Posterior vena cava (tissue), 2 donors: ENCODE results near the gene MAX. TPM values are rescaled to one million over a fixed set of nuclear protein-coding genes. Genes with fewer than 3 reads are reported as not detected.
A peak's percentile ranks its signal among the peaks of the same experiment; 100 is the strongest.
"Not testable (repeated sequence)": the region's sequence is repeated elsewhere in the genome, so short reads cannot be mapped to it uniquely, and the experiment has no call there.

Experiments used
- DNase-seq: peaks from one replicate; pipeline ENCODE4 v3.0.0-alpha.2; 2020; ENCODE audit warnings: low spot score
- intact Hi-C, 2 donors: fragments of 100-400 bp; cut with DNase I; formaldehyde crosslinking; loops; one replicate each; pipeline versions ENCODE4 v1.14.1 to v1.14.2; 2022 to 2023
- total RNA-seq, 2 donors: library from RNA; stranded (reverse); fragmentation: NEBNext Ultra II Directional; extraction: Animal tissue kit (Norgen Biotek cat#: 25700); gene quantifications; one replicate each; pipeline ENCODE4 v1.2.1, GENCODE V29; 2021
- donor health status: DM: yes; HTN: yes; CAD: no.
- donor health status: DM: yes; HTN: yes; CAD: no.

Gene MAX
- total RNA-seq, 2 donors from 2014 or later, result 88.7 to 105 TPM

DNA sequence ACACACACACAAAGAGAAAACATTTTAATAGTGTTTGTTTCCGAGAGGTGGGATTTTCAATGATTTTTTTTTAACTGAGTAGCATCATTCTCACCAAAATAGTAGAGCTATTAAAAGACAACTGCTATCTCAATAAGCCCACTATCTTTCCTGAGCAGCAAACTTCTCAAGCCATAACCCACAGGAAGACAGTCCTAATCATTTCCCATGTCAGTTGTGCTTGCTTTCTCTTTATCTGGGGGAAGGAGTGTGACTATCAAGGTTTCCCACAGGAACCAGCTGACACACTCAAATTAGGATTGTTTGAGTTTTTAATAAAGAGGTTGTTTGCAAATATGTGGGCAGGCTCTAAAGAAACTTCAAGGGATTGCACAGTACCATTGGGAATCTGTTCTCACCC lies 4.9 kb upstream of the MAX start:
- intact Hi-C loops, result no loop called here

DNA sequence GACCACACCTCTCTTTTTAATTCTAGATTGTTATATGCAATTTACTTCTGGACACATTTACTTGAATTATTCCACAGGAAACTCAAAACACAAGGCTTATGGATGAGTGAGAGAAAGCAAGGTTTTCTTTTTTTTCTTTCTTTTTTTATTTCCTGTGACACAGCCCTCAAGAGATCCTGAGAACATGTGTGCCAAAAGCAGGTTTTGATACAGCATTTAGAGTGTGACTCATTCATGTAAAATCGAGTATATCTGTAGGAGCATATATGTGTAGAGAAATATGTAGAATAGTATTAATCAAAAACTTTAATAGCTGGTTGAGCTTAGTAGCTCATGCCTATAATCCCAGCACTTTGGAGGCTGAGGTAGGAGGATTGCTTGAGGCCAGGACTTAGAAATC lies 4.4 kb upstream of the MAX start:
- no peak for DNase-seq
- intact Hi-C loops, result no loop called here

More for the DNA sequence above, 4.9 kb upstream of the MAX start:
- no peak for DNase-seq

DNA sequence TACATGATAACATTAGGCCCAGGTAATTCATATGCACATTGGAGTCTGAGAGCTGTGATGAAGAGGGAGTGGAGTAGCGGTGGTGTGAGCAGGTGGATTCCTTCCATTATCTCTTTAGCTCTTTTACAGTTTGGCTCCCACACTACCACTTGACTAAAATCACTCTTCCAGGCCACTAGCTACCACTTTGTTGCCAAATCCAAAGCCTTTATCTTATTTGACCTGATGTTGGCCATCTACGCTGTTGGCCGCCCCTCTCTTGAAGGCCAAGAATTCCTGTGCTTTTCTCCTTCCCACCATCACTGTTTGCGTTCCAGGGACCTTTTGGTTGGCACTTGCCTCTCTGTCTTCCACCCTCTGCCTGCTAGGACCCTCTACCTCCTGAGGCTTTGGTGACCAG lies 4.0 kb upstream of the MAX start:
- intact Hi-C loops, result no loop called here
- DNase-seq, result no peak

DNA sequence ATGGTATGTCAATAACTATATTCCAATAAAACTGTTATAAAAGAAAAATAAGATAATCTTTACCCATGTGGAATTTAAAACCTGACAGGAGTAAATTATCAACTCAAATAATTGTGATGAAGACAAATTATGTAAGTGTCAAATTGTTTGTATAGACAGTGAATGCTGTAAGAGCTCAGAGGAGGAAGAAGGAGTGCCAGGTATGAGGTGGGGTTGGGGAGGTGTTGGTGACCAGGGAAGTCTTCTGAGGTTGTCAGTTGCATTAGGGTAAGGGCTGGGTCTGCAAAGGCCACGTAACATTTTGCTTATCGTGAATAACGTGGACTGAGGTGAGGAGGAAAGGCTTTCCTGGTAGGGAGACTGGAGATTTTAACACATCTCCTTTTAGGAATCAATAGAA lies 2.5 kb upstream of the MAX start:
- intact Hi-C loops, result no loop called here
- no peak for DNase-seq

DNA sequence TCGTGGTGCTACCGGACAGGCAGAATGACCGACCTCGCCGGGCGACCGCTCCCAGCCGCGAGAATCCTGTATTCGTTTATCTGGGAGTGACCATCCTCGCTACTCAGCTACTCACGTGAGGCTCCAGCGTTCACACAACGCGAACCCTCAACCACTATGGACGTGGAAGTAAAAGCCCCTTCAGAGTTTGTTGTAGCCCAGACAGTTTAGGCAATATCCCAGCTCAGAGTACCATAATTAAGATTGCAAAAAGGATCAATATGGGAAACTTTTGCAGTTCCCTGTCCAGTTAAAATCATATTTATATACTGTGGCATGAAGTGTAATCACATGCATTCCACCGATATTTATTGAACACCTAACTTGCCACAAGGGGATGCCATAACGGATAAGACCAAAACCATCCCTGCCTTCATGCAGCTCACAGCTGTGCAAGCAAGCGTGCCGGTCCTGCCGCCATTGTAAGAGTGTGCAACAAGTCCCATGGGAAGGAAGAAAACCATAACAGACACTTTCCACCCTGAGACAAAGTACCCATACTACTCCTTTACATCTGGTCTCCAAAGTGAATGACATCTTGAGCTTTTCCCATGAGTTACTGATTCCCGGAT lies 938 bp upstream of the MAX start:
- intact Hi-C loops, result no loop called here
- DNase-seq, result no peak

DNA sequence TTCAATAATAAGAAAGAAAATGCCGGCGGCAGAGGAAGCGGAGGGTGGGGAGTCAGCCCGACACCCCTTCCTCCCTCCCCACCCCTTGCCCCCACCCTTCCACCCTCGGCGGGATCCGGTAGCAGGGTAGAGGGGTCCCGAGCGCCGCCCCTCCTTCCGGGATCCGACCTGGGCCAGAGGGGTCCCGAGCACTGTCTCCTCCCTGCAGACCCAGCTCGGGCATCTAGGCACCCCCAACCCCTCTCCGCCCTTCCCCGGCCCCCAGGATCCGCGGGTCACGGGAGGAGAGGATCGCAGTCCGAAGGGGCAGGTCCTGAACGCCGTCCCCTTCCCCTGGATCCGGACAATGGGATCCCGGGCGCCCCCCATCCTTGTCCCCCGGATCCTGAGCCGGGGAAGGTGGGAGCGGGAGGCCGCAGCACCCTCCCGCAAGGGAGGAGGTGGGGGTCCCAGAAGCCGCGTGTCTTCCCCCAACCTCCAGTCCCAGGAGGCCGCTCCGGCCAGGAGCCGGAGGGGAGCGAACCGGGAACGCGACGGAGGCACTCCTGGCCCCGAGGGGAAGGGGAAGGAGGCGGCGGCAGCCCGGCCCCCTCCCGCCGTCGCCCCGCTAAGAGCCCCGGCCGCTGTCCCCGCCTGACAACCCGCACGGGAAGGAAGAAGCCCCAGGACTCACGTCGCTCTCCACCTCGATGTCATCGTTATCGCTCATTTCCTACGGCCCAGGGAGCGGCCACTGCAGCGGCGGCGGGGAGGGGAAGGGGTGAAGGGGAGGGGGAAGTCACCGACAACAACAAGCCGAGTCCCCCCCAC lies 481 bp downstream of the MAX start:
- DNase-seq, result peak; percentile 84
- intact Hi-C loops, result no loop called here

DNA sequence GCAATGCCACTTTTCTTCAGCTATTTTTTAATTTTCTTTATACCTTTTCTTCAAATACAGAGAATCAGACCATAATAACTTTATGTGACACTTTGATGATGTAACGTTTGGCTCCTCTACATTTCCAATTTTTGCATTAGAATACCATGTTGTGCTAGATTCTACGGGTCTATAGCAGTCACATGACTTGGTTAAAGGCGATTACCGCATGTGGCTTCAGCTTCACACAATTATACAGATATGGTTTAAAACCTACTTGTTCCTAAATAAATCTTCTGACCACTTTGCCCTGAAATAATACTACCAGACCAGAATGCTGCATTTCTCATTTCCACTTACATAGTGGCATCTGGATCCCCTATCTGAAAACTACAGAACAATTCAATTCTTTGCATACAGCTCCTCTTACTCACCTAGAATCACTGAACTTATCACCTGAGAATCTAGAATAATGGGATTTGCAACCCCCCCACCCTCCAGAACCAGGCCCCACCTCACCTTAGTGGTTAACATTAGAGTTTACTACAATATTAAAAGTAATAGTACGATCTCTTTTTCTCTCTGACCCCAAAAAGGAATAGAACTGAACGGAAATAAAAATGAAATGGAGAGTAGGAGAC lies 1.3 kb downstream of the MAX start:
- no peak for DNase-seq
- intact Hi-C loops, result no loop called here

DNA sequence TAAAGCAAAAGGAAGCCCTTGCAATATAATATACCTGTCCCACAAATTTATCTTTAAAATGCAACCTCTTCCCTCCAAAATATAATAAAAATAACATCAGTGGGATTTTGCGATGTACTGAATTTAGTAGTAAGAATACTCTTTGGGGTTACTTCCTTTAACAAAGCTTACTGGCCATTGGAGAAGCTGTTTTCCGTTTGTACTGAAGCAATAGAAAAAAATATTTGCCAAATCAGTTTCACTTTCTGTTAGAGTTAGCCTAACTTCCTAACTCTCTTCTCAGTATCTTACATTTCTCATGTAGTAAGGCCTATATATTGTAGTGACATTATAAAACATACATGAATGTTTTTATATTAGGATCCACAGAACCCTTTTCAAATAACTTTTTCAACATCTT lies 3.7 kb downstream of the MAX start:
- no peak for DNase-seq
- intact Hi-C loops, result no loop called here

DNA sequence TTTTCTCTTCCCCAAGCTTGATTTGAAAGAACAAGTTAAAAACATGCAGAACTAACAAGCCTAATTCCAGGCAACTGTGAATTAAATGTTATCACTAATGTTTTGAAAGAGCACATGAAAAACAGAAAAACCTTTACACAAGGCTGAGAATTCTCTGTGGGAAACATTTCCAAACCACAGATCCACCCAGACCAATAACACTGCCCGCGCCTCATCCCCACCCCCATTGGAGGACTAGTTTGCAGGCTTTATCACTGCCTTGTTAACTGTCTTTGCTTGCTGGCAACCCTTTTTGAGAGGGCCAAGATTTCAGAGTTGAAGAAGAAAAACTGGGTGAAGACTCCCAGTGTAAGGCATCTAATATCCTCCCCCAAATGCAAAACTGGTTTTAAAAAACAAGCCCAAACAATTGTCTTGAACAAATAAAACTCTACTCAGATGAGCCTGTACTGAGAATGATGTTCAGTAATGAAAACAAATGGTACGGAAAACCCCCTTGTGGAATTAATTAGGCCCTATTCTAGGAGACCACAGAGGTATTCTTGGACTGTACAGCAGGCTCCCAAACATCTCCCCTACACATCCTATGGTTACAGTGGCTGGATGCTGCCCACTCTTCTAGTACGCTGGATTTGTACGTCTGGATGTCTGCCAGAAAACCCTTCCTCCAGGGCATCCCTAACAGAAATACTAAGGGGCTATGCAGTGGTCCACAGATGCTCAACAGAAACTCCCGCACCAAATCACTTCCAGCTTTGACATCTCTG lies 5.8 kb downstream of the MAX start:
- no peak for DNase-seq
- intact Hi-C loops, result no loop called here

DNA sequence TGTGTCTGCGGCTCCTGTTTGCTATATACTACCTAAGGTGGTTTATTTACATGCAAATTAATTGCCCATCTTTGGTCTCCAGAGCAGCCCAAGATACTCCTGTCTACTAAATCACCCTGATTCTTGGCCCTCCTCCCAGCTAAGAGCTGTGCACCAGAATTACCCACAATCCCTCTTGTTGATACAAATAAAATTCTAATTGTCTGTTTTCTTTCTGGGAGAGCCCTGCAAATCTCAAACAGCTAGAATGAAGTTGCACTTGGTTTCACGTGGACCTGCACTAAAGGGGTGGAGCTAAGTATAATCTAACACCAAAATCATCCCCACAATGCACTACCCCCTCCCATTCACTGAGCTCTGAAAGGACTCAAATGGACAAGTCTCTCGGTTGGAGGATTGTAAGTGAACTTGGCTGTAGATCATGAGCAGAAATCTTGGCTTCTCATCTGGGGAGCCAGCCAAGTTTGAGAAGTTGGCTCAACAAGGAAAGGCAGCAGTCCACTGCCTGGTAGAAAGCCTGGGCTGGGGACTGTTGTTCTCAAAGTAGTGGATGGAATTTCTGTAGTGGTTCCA lies 6.6 kb downstream of the MAX start:
- intact Hi-C loops, result no loop called here
- DNase-seq, result no peak

DNA sequence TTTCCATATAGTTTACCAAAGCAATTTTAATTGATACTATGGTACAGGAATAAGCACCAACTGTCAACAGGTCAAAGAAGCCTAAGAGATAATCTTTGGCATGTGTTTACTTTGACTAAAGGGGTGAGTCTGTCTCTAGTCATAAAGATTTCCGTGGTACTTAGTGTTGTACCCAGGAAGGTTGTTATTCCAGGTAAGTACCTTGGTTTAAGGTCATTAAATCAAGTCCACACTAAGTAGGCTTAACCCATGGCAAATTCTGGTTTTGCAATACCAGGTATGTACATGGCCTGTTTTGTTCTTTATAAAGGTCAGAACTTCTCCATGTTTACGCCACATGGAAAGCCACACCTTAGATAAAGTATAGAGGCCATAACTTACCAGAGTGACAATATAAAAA lies 10.0 kb downstream of the MAX start:
- DNase-seq, result no peak
- intact Hi-C loops, result no loop called here

DNA sequence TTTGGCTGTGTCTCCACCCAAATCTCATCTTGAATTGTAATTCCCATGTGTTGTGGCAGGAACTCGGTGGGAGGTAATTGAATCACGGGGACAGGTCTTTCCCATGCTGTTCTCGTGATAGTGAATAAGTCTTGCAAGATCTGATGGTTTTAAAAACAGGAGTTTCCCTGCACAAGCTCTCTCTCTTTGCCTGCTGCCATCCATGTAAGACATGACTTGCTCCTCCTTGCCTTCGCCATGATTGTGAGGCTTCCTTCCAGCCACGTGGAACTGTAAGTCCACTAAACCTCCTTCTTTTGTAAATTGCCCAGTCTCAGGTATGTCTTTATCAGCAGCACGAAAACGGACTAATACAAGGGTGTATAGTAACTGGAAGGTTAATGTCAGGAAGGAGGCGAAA lies 14.5 kb downstream of the MAX start:
- intact Hi-C loops, DNase-seq: not testable (repeated sequence)

DNA sequence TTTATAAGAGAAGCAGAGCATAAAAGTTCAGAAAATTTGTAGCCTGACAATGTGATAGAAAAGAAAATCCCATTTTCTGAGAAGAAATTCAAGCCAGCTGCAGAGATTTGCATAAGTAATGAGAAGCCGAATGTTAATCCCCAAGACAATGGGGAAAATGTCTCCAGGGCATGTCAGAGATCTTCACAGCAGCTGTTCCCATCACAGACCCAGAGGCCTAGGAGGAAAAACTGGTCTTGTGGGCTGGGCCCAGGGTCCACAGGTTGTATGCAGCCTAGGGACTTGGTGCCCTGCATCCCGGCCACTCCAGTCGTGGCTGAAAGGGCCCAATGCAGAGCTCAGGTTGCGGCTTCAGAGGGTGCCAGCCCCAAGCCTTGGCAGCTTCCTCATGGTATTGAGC lies 15.6 kb downstream of the MAX start:
- DNase-seq, intact Hi-C loops: not testable (repeated sequence)

DNA sequence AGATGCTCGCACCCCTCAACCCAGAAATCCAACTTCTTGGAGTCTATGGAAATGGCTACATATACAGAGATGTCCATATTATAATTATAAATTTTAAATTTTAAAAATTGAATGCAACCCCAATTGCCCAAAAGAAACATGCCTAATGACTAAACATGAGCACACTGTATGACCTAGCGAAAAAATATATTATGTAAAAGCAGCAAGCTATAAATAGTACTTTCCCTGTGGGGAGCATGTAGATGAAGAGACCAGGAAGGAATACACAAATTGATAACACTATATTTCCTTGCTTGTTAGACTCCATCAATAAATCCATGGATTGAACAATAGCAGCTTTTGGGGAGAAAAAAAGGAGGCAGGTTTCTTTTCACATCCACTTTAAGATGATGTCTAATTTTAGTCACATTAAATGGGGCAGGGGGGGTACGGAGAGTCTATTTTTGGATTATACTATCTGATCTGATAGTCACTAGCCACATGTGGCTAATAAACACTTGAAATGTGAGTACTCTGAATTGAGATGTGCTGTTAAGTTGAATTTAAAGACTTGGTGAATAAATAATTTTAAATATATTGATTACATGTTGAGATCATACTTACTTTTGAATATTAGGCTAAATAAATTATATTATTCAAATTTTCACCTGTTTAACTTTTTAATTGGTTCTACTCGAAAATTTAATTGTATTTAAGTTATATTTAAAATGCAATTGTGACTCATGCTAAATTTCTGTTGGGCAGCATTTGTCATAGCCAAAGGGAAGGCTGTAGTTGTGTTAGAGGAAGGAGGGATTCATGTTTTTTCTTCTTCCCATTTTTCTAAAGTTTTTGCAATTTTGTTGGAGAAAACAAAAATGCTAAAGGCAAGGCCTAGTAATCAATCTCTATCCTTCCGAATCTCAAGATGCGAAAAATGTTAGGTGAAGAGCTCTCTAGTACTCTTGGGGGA lies 17.5 kb downstream of the MAX start:
- intact Hi-C loops, result no loop called here
- no peak for DNase-seq

DNA sequence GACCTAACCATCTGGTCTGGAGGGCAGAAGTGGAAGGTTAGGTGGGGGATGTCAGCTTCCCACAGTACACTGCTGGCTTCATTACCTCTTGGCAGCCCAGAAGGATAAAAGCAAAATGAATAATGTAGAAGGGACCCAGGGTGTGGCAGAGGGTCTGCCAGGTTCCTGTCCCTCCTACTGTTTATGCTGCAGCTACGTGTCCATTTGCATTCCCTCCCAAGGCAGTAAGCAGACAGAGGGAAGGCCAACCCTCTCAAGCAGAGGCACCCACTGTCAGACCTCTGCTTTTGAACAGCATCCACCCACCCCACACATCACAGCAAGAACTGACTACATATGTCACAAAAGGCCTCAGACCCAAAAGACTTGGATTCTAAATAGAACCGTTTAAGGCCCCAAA lies 19.4 kb downstream of the MAX start:
- intact Hi-C loops, result no loop called here
- no peak for DNase-seq

DNA sequence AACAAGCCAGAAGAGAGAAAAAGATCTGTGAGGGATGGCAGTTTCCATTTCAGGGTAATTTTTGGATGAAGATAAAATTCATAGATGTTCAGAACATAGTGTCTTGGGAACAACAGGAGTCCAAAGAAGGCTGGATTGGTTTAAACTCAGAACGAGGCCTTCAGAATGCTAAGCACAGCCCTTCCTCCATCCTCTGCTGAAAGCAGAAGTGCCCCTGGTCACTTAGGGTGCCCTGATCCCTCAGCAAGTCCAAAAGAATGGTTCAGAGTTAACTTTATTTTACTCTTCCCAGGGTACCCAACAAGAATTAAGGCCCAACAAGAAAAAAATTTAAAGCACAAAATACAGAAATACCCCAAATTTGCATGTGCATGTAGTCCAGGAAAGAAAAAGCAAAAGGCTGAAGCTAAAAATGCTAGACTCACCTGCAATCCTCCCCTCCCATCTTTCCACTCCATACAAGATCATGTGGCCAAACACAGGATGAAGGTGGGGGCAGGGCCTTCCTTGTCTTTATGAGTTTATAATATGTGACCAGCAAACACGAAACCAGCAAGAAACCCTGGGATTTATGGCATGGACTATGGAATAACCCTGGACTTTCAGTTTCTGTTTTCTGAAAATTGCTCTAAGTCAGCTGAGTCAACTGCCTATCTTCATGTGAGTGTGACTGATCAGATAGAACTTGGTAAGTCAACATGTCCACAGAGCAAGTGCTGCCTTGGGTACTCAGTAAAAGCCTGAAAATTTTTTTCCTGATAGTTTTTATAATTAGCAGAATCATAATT lies 21.2 kb downstream of the MAX start:
- no peak for DNase-seq
- intact Hi-C loops, result no loop called here

DNA sequence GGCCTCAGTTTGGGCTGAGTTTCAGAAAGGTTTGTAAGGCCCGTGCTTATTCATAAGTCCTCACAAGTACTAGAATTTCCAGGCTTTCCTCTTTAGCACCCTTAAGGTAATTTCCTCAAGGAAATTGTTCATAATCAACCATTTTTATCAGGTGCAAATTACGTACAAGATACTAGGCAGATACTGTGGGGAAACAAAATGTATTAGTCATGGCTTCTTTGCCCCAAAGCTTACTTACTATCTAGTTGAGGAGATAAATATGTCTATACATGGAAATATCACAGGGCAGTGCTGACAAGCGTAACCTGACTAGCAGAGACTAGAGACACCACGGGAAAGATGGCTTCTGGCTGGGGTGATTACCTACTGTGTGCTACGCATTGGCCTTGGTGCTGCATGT lies 22.5 kb downstream of the MAX start:
- intact Hi-C loops, result no loop called here

DNA sequence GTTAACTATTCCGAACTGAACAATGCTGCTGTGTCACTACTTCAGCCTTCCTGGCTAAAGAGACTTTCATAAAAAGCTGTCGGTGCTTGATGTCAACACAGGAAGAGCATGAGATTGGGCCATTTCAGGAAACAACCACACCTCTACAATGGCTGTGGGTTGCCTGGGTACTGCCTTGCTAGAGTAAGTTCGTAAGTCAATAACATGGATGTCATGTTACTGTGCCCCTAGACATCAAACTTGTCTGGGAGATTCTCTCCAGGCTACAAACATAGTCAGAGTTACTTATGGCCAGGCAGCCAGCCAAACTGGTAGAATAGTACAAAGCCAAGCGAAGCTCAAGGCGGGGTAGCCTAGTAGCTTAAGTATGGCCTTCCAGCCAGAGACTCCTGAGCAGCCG lies 23.1 kb downstream of the MAX start:
- intact Hi-C loops, result no loop called here
- no peak for DNase-seq

More for the DNA sequence above, 22.5 kb downstream of the MAX start:
- DNase-seq, result no peak
